Prostate gland (tissue), 2 donors: ENCODE data around the gene PLXNB1. TPM values are rescaled to one million over a fixed set of nuclear protein-coding genes. Genes with fewer than 3 reads are reported as not detected.

Experiments
- DNase-seq: peaks from one replicate; pipeline ENCODE4 v3.0.0-alpha.2; 2019; ENCODE audit warnings: low spot score
- H3K27ac ChIP-seq, 2 donors: fragments of 200-600 bp; sonication (generic); 2 replicates each; pipeline ENCODE4 v1.5.1; 2017 to 2019
- H3K27me3 ChIP-seq: fragments of 200-600 bp; sonication (generic); replicated peaks from 2 replicates; pipeline ENCODE4 v1.5.1; 2019; ENCODE audit not compliant: insufficient read depth
- H3K36me3 ChIP-seq, 2 donors: fragments of 200-600 bp; sonication (generic); 1 replicate in 1 of 2; 2 replicates in 1 of 2; pipeline versions ENCODE4 v1.5.1 to v1.8.1; 2017 to 2019
- H3K4me1 ChIP-seq: fragments of 200-600 bp; sonication (generic); replicated peaks from 2 replicates; pipeline ENCODE4 v1.5.1; 2019
- H3K4me3 ChIP-seq, 2 donors: fragments of 200-600 bp; sonication (generic); 2 replicates each; pipeline ENCODE4 v1.5.1; 2017 to 2019
- H3K9me3 ChIP-seq: fragments of 200-600 bp; sonication (generic); 2 replicates; pipeline ENCODE4 v1.5.1; 2017
- POLR2A ChIP-seq: fragments of 450-650 bp; IDR thresholded peaks from one replicate; pipeline ENCODE4 v1.6.1; 2016; ENCODE audit warnings: antibody characterized with exemption, mild to moderate bottlenecking
- POLR2AphosphoS5 ChIP-seq: sonication (generic); formaldehyde crosslinking; IDR thresholded peaks from one replicate; pipeline ENCODE4 v1.6.1; 2017; ENCODE audit warnings: antibody characterized with exemption
- WGBS: methylation state at CpG from one replicate; pipeline ENCODE4 v1.1.5; 2018; 5-methylcytosine and 5-hydroxymethylcytosine counted together
- intact Hi-C: fragments of 100-400 bp; cut with DNase I; formaldehyde crosslinking; loops from one replicate; pipeline ENCODE4 v1.14.2; 2022
- total RNA-seq, 2 donors: library from RNA; depleted of rRNA; stranded (reverse); fragments of >200 nt; gene quantifications; one replicate each; pipeline ENCODE4 v1.1.0, GENCODE V29; 2016
- TF ChIP-seq, protein P1 (sequence below), 4 experiments: fragments of 200-600 bp in 2 of 4; fragments of 450-650 bp in 2 of 4; sonication (generic) in 2 of 4; IDR thresholded peaks; 1 replicate in 3 of 4; 2 replicates in 1 of 4; pipeline ENCODE4 v1.5.1; 2016 to 2019; ENCODE audit warnings: antibody characterized with exemption in 4 of 4, mild to moderate bottlenecking in 2 of 4, moderate library complexity in 2 of 4

Gene PLXNB1
- total RNA-seq, 2 donors from 2014 or later = 115 to 182 TPM

DNA sequence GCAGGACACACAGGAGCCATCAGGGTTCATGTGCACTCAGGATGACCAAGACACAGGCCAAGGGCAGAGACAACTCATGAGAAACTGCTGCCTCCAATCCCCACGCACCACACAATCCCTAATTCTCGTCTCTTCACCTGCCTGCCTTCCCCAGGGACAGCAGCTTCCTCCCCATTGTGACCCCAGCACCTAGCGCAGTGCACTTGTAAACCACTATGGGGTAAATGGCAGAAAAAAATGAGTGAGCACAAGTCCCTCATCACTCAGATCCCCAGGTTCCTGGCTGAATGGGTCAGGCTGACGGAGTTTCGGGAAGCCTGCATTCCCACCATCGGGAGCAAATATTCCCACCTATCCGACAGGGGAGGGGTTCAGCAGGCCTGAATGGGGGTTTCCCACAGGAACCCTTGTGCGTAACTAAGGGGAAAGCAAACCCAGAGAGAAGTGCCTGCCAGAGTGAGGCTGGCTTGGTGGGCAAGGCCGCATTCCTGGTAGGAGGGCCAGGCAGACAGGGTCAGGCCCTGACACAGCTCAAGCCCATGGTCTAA is 18.8 kb downstream of the PLXNB1 start:
- Histone ChIP-seq H3K9me3 (no peaks in the 10 kb centered on the region), H3K27me3 (no peaks in the 10 kb centered on the region), H3K4me3 (no peak overlapping the region), H3K36me3 (peaks cover 50 to 72% of the 10 kb centered on the region in 2 donors), H3K27ac (no peak overlapping the region), H3K4me1 (no peaks in the 10 kb centered on the region)
- intact Hi-C loops = no loop called here
- no peak for DNase-seq
- WGBS = 94% methylated on average over 9 of the region's 9 CpGs
- TF ChIP-seq POLR2A = no peak
- no peak for TF ChIP-seq POLR2AphosphoS5
- TF ChIP-seq, protein P1, sequence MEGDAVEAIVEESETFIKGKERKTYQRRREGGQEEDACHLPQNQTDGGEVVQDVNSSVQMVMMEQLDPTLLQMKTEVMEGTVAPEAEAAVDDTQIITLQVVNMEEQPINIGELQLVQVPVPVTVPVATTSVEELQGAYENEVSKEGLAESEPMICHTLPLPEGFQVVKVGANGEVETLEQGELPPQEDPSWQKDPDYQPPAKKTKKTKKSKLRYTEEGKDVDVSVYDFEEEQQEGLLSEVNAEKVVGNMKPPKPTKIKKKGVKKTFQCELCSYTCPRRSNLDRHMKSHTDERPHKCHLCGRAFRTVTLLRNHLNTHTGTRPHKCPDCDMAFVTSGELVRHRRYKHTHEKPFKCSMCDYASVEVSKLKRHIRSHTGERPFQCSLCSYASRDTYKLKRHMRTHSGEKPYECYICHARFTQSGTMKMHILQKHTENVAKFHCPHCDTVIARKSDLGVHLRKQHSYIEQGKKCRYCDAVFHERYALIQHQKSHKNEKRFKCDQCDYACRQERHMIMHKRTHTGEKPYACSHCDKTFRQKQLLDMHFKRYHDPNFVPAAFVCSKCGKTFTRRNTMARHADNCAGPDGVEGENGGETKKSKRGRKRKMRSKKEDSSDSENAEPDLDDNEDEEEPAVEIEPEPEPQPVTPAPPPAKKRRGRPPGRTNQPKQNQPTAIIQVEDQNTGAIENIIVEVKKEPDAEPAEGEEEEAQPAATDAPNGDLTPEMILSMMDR (IDR thresholded peaks at IDR 0.05) = no peak

DNA sequence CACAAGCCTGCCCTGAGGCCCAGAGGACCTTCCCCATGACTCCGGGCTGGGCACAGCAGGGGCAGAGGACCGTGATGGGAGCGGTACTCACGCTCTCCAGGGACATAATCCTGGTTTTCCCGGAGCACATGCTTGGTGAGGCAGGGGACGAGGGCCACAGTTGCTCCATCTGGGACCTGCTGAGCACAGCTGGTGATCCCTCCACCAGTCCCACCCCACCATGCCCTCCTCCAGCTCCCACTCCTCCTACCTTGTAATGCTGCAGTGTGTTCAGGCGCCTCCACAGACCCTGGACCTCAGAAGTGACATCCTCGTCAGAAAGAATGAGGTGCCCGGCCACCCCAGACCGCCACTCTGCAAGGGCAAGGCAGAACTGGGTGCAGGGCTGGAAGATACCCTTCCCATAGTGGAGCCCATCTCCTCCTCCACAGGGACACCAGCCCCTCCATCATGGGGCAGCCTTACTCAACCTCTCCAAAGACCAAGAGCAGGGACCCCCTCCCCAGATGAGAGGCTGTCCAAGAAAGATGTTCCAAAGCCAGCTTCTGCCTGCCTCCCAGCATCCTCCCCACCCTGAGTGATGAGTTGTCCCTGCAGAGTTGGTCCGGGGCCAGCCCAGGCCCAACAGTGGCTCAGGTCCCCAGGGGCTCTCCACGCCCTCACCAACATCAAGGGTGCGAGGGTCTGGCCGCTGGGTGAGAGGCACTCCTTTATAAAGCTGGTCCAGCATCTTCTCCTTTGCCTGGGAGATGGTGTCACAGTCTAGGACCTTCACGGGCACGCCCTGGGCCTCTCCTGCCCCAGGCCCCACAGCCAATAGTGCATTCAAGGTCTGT is 19.5 kb downstream of the PLXNB1 start:
- TF ChIP-seq, protein P1 (IDR thresholded peaks at IDR 0.05) = no peak
- no peak for TF ChIP-seq POLR2AphosphoS5
- no peak for TF ChIP-seq POLR2A
- intact Hi-C loops = no loop called here
- no peak overlapping the region for H3K27ac ChIP-seq
- no peaks in the 10 kb centered on the region for H3K27me3 ChIP-seq
- no peak for DNase-seq
- WGBS = 96% methylated on average over 16 of the region's 16 CpGs
- H3K36me3 ChIP-seq = peaks cover 46 to 67% of the 10 kb centered on the region in 2 donors
- no peak overlapping the region for H3K4me3 ChIP-seq
- no peaks in the 10 kb centered on the region for H3K4me1 ChIP-seq
- H3K9me3 ChIP-seq = no peaks in the 10 kb centered on the region

DNA sequence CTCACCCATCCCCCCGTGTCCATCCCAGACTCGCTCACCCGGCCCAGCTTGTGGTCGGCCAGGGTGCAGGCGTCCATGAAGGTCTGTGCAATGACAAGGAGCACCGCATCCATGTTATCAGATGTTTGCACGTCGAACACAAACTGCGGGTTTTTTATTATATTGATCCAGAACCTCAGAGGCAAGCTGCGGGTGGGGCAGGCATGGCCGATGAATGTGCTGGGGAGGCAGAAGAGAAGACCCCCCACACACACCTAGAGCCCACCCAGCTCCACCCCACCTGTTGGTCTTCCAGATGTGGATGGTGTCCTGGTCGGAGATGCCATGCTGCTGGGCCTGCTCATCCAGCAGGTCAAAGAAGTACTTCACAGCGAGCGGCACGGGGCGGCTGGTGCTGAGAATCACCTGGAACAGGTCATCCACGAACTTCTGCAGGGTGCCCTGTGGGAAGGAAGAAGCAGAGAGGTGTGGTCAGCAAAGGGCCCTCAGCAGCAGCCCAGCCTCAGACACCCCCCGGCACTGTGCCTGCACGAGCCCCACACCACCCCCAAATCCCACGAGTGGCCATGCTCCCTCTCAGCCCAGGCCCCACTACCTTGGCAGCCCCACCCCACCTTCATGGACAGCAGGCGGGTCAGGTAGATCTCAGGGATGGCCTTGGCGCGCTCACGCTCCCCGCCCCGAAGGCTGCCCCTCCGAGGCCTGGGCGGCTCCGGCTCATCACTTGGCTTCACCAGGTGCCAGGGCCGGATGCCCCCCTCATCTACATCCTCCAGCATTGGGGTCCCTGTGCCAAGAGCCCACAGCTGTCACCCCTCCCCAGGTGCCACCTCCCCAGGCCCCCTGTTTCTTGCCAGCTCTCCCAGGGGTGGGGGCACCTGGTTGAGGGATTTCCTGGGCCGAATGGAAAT is 20.3 kb downstream of the PLXNB1 start:
- Histone ChIP-seq H3K9me3 (no peaks in the 10 kb centered on the region), H3K27me3 (no peaks in the 10 kb centered on the region), H3K27ac (no peak overlapping the region), H3K4me1 (no peaks in the 10 kb centered on the region), H3K36me3 (peaks cover 37 to 58% of the 10 kb centered on the region in 2 donors), H3K4me3 (no peak overlapping the region)
- DNase-seq = no peak
- intact Hi-C loops = no loop called here
- no peak for TF ChIP-seq POLR2AphosphoS5
- TF ChIP-seq POLR2A = no peak
- TF ChIP-seq, protein P1 (IDR thresholded peaks at IDR 0.05) = no peak
- WGBS = 86% methylated on average over 31 of the region's 31 CpGs

DNA sequence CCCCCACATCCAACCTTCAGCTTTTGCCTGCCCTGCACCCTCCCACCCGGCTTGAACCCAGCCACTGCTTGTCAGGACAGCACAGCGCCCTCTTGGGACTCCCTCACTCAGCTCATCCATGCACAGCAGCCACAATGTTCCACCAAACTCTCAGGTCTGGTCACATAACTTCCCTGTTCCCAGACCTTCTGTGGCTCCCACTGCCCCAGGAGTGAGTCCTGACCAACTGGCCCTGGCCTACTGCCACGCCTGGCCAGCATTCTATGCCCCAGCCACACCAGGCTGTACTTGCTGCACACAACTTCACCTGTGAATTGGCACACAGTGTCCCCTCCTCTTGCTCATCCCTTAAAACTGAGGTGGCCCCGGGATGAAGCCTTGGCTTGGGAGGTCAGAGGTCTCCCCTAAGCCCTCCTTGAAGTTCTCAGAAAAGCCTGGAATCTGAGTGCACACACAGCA is 21.0 kb downstream of the PLXNB1 start:
- H3K36me3 ChIP-seq = peaks cover 39 to 51% of the 10 kb centered on the region in 2 donors
- no peak for DNase-seq
- WGBS = 88% methylated on average over 4 of the region's 4 CpGs

More for the DNA sequence above, 21.0 kb downstream of the PLXNB1 start:
- no peak overlapping the region for H3K4me3 ChIP-seq
- TF ChIP-seq, protein P1 (IDR thresholded peaks at IDR 0.05) = no peak
- TF ChIP-seq POLR2A = no peak
- intact Hi-C loops = no loop called here
- no peak overlapping the region for H3K27ac ChIP-seq
- no peaks in the 10 kb centered on the region for H3K9me3 ChIP-seq
- H3K27me3 ChIP-seq = no peaks in the 10 kb centered on the region
- H3K4me1 ChIP-seq = no peaks in the 10 kb centered on the region
